Bronchial epithelial cell (primary cell): ENCODE results near the gene MYBPC3. TPM values are rescaled to one million over a fixed set of nuclear protein-coding genes. Genes with fewer than 3 reads are reported as not detected.
A peak's percentile ranks its signal among the peaks of the same experiment; 100 is the strongest.

Source experiments
- DNase-seq: peaks from one replicate; pipeline ENCODE4 v3.0.0-alpha.2; 2010; ENCODE audit warnings: low read depth
- FAIRE-seq: peaks from 2 replicates; lab custom pipeline; 2011; peaks lifted over from hg19 to GRCh38; lab: Jason Lieb, UNC
- H3K27me3 ChIP-seq: 2 replicates; pipeline ENCODE4 v1.5.1; 2011; ENCODE audit warnings: low read length; ENCODE audit not compliant: control insufficient read depth, insufficient read depth
- H3K36me3 ChIP-seq: 2 replicates; pipeline ENCODE4 v1.5.1; 2011; ENCODE audit warnings: low read length; ENCODE audit not compliant: control insufficient read depth, insufficient read depth
- H3K4me3 ChIP-seq: 2 replicates; pipeline ENCODE4 v1.5.1; 2011; ENCODE audit warnings: mild to moderate bottlenecking, low read depth, low read length, control low read depth
- total RNA-seq: library from RNA; depleted of rRNA; stranded (reverse); fragments of >200 nt; gene quantifications from 2 replicates; pipeline ENCODE4 v1.2.1, GENCODE V29; 2014
- TF ChIP-seq, protein P1 (sequence below): IDR thresholded peaks from 2 replicates; pipeline ENCODE4 v1.5.1; 2011; ENCODE audit warnings: mild to moderate bottlenecking, moderate library complexity, low read length, control low read depth, inconsistent platforms; ENCODE audit not compliant: insufficient read depth, severe bottlenecking

Gene MYBPC3
- total RNA-seq, 1 donor from 2014 or later = under 0.01 TPM

DNA sequence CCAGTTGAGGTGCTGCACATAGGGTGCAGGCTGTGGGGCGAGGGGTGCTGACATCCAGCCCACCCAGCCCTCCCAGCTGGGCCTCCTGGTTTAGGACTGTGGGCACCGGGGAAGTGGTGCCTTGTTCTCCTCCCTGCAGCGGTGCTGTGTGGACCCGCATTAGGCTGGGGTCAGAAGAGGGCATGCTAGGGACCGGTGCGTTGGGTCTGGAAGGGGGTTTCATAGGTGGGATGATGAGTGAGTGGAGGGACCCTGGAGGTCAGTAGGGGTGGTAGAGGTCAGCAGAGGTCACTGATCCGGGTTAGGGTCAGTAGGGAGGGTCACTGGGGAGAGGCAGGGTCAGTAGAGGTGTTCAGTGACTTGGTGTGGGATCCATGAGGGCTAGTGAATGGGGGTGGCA, 6.7 kb upstream of the MYBPC3 start:
- TF ChIP-seq, protein P1, sequence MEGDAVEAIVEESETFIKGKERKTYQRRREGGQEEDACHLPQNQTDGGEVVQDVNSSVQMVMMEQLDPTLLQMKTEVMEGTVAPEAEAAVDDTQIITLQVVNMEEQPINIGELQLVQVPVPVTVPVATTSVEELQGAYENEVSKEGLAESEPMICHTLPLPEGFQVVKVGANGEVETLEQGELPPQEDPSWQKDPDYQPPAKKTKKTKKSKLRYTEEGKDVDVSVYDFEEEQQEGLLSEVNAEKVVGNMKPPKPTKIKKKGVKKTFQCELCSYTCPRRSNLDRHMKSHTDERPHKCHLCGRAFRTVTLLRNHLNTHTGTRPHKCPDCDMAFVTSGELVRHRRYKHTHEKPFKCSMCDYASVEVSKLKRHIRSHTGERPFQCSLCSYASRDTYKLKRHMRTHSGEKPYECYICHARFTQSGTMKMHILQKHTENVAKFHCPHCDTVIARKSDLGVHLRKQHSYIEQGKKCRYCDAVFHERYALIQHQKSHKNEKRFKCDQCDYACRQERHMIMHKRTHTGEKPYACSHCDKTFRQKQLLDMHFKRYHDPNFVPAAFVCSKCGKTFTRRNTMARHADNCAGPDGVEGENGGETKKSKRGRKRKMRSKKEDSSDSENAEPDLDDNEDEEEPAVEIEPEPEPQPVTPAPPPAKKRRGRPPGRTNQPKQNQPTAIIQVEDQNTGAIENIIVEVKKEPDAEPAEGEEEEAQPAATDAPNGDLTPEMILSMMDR = no peak
- no peak overlapping the region for H3K4me3 ChIP-seq
- FAIRE-seq (no peak), DNase-seq (no peak)
- no peaks in the 10 kb centered on the region for H3K36me3 ChIP-seq
- H3K27me3 ChIP-seq = peaks cover 2% of the 10 kb centered on the region

DNA sequence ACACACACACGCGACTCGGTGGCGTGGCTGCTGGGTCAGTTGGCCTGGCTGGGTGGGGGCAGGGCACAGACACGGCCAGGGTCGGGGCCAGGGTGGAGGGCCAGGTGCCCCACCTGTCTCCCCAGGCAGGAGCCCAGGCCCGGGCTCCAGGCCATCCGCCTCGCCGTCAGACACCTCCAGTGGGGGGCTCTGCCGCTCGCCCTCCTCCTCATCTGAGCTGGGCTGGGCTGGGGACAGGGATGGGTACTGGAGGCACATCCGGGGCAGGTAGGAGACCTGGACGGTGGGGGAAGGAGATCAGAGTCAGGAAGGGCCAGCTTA, 6.2 kb upstream of the MYBPC3 start:
- DNase-seq (no peak), FAIRE-seq (no peak)
- TF ChIP-seq, protein P1 = no peak
- Histone ChIP-seq H3K4me3 (no peak overlapping the region), H3K27me3 (peaks cover 2% of the 10 kb centered on the region), H3K36me3 (no peaks in the 10 kb centered on the region)

DNA sequence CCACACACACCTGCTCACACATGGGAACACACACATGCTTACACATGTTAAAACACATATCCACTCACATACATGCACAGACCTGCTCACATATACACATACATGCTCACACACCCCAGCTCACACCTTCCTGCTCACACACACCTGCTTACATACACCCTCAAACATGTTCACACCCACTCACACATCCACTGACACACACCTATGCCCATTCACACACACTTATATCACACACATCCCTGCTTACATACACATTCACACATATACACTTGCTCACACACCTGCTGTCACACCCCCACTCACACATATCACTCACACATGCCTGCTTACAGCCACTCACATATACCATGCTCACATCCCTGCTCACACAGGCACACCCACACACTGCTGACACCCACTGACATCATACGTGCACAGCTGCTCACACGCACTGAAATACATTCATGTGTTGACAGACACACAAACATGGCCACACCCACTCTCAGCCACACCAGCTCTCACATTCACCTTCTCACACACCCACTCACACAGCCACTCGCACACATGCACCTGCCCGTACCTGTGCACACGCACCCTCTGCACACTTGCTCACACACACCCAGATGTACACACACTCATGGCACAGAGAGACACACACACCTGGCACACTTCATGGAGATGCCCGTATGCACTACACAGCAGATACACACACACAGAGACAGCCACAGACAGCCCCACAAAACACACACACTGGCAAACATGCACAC, 5.7 kb upstream of the MYBPC3 start:
- FAIRE-seq (peak; percentile 89), DNase-seq (no peak)
- H3K36me3 ChIP-seq = no peaks in the 10 kb centered on the region
- peaks cover 2% of the 10 kb centered on the region for H3K27me3 ChIP-seq
- no peak overlapping the region for H3K4me3 ChIP-seq
- TF ChIP-seq, protein P1 = no peak

DNA sequence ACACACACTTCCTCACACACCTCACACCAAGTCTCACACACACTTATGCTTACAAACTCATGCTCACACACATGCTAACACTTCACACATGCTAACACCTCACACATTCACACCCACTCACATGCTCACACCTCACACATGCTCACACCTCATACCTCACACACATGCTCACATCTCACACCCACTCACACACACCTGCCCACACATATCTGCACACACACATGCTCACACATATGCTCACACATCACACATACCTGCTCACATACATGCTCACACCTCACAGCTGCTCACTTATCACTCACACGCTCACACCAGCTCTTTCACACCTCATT, 4.5 kb upstream of the MYBPC3 start:
- FAIRE-seq (no peak), DNase-seq (no peak)
- TF ChIP-seq, protein P1 = no peak
- H3K36me3 ChIP-seq = no peaks in the 10 kb centered on the region
- H3K27me3 ChIP-seq = peaks cover 2% of the 10 kb centered on the region
- H3K4me3 ChIP-seq = no peak overlapping the region

DNA sequence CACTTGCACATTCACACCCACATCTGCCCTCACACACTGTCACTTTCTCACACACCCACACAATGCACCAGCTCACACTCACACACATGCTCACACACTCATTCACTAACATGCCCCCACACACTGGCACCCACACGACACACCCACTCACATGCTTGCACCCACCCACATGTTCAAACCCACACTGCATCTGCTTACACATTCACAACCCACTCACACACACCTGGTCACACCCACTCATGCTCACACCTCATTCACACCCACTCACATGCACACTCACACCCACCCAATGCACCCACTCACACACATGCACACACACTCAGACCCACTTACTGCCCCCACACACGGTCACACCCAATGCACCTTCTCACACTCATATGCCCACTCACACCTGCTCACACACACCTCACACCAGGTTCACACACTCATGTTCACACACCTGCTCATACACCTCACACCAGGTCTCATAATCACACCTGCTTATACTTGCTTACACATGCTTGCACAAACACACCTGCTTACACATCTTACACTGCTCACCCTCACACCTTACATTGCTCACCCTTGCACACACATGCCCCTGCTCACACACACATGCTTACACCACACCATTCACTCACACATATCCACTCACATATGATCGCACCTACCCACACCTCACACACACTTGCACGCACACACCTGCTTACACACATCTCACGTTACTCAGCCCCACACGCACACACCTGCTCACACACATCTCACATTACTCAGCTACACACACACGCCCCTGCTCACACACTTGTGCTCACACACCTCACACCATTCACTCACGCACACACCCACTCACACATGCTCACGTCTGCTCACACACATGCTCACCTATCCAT, 3.9 kb upstream of the MYBPC3 start:
- Histone ChIP-seq H3K27me3 (no peaks in the 10 kb centered on the region), H3K4me3 (no peak overlapping the region), H3K36me3 (no peaks in the 10 kb centered on the region)
- no peak for DNase-seq
- peak; percentile 99 for FAIRE-seq
- TF ChIP-seq, protein P1 = no peak
